ENCODE measurements around the gene SLC25A39. TPM values are rescaled to one million over a fixed set of nuclear protein-coding genes. Genes with fewer than 3 reads are reported as not detected.
A peak's percentile ranks its signal among the peaks of the same experiment; 100 is the strongest.

SLC25A39 gene
- total and polyA plus RNA-seq, 11 donors, result 37.2 to 96.0 (median 55.2) TPM

DNA sequence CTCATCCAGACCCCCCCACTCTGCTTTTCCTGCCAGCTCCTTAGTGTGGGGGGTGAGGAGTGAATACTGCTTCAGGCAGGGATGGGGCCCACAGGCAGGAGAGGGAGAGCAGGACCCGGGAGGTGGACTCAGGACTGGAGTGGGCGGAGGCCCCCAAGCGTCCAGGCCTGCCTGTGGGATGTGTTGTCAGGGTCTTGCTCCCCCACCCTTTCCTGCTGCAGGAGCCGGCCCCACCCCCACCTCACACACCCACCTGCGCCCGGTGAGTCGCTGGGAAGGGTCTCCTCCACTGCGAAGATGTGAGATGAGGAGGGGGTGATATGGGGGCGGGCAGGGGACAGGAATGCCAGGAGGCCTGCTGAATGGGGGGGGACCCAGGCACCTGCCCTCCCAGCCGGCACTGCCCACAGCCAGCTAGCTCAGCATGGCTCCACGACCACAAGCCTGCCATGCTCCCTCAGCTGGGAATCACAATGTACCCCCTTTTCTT lies 37.9 kb upstream of the SLC25A39 start:
- no peaks in the 10 kb centered on the region for H3K9me3 ChIP-seq
- no peak for TF ChIP-seq POLR2A (IDR thresholded peaks at IDR 0.05)
- intact Hi-C loops (cut with DNase I), result no loop called here
- no peak overlapping the region for H3K27ac ChIP-seq
- peak in 1 of 4 donors; percentile 40 for ATAC-seq
- WGBS, 4 donors, result 20 to 36% (median 27%) methylated on average over 6 to 11 of the region's 11 CpGs
- H3K27me3 ChIP-seq, result peaks cover 0 to 17% (median 0%) of the 10 kb centered on the region in 9 donors
- no peaks in the 10 kb centered on the region for H3K36me3 ChIP-seq
- peak overlapping the region in 11 of 12 donors; percentile 55 to 83 (median 68) for H3K4me3 ChIP-seq
- H3K4me1 ChIP-seq, result peaks cover 0 to 23% (median 14%) of the 10 kb centered on the region in 12 donors
- DNase-seq, result no peak

DNA sequence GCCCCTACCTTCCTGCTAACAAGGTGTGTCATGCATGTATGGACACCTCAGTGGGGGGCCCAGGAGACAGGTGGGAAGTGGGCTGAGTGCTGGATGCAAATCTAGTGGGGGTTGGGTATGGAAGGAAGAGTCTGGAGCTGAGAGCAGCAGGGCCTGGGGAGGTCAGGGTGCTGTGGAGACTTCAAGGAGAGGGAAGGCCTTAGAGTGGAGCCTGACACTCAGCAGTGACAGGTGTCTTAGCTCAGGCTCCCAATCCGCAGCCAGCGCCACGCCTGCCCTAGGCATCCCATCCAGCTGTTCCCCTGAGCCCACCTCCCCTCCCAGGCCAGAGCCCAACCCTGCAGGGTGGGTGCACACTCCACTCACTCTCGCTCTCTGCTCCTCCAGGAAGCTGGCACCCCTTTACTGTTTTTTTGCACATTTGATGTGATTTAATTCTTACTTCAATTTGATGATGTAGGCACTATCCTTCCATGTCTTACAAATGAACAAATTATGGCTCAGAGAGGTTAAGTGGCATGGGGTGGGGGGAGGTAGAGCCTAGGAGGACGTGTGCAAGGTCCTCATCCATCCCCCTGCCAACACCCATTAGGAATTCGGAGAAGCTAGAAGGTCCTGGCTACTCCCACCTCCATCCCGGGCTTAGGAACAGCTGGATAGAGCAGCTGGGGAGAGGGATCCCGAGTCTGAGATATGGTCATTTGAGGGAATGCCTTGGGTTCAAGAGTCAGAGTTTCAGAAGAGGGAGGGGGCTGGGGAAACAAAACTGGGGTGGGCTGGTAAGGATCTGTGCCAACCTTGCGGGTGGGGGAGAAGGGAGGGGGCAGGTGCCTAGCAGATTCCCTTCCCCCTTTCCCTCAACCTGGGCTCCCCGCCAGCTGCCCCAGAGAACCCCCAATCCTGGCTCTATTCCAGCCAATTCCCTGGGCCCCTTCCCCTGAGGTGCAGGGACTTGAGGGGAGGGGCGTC lies 37.0 kb upstream of the SLC25A39 start:
- WGBS, 4 donors, result 50 to 74% (median 61%) methylated on average over 10 to 11 of the region's 11 CpGs
- no peak for ATAC-seq

GRCh38 chr17:44360826-44361225 lies 36.2 kb upstream of the SLC25A39 start:
- no peak for ATAC-seq
- H3K4me3 ChIP-seq, result no peak overlapping the region
- WGBS, 4 donors, result 56 to 73% (median 62%) methylated on average over 4 to 5 of the region's 5 CpGs
- peaks cover 0 to 23% (median 14%) of the 10 kb centered on the region in 12 donors for H3K4me1 ChIP-seq
- peak in 1 of 5 donors; percentile 41 for DNase-seq
- peaks cover 0 to 12% (median 0%) of the 10 kb centered on the region in 9 donors for H3K27me3 ChIP-seq
- H3K27ac ChIP-seq, result no peak overlapping the region
- no peaks in the 10 kb centered on the region for H3K9me3 ChIP-seq
- no peak for TF ChIP-seq POLR2A (IDR thresholded peaks at IDR 0.05)
- no peak for TF ChIP-seq CTCF (IDR thresholded peaks at IDR 0.05)
- H3K36me3 ChIP-seq, result no peaks in the 10 kb centered on the region
- intact Hi-C loops (cut with DNase I), result no loop called here

More for the DNA sequence above, 37.0 kb upstream of the SLC25A39 start:
- Histone ChIP-seq H3K27ac (no peak overlapping the region), H3K36me3 (no peaks in the 10 kb centered on the region), H3K9me3 (no peaks in the 10 kb centered on the region), H3K4me3 (peak overlapping the region in 1 of 12 donors; percentile 83), H3K4me1 (peaks cover 0 to 23% (median 14%) of the 10 kb centered on the region in 12 donors), H3K27me3 (peaks cover 0 to 17% (median 0%) of the 10 kb centered on the region in 9 donors)
- TF ChIP-seq POLR2A (IDR thresholded peaks at IDR 0.05) (no peak), CTCF (IDR thresholded peaks at IDR 0.05) (no peak)
- no peak for DNase-seq
- intact Hi-C loops (cut with DNase I), result no loop called here

GRCh38 chr17:44360144-44360533 lies 35.5 kb upstream of the SLC25A39 start:
- intact Hi-C loops (cut with DNase I), result no loop called here
- Histone ChIP-seq H3K27me3 (peaks cover 0 to 12% (median 0%) of the 10 kb centered on the region in 9 donors), H3K4me1 (peaks cover 0 to 23% (median 14%) of the 10 kb centered on the region in 12 donors), H3K4me3 (no peak overlapping the region), H3K27ac (no peak overlapping the region), H3K9me3 (no peaks in the 10 kb centered on the region), H3K36me3 (no peaks in the 10 kb centered on the region)
- DNase-seq, result no peak
- no peak for ATAC-seq
- WGBS, 4 donors, result 61 to 73% (median 65%) methylated on average over 6 of the region's 6 CpGs
- TF ChIP-seq CTCF (IDR thresholded peaks at IDR 0.05) (no peak), POLR2A (IDR thresholded peaks at IDR 0.05) (no peak)

All from heart left ventricle (tissue), 16 donors.